Naive thymus-derived CD4-positive, alpha-beta T cell (primary cell): ENCODE results near the gene GRIK2. TPM values are rescaled to one million over a fixed set of nuclear protein-coding genes. Genes with fewer than 3 reads are reported as not detected.
"Not testable (repeated sequence)": the region's sequence is repeated elsewhere in the genome, so short reads cannot be mapped to it uniquely, and the experiment has no call there.

Source experiments
- ATAC-seq: fragments of 150-1000 bp; cut with Tn5 transposase; 2 replicates; pipeline ENCODE4 v1.10.0; 2021; ENCODE audit warnings: mild to moderate bottlenecking, moderate library complexity
- CTCF ChIA-PET: fragments of 350-600 bp; sonication (Branson Sonifier 250); formaldehyde crosslinking; loops from one replicate; lab custom pipeline; 2021; ENCODE audit warnings: antibody characterized with exemption; lab: Charles Lee
- POLR2A ChIA-PET: fragments of 350-600 bp; sonication (Branson Sonifier 250); formaldehyde crosslinking; loops from one replicate; lab custom pipeline; 2021; ENCODE audit warnings: antibody characterized with exemption, inconsistent platforms; lab: Charles Lee
- DNase-seq, 9 donors: peaks; one replicate each; pipeline versions ENCODE4 v3.0.0 to v3.0.0-alpha.2; 2020 to 2022; ENCODE audit warnings: mixed read lengths in 1 of 9
- H3K27ac ChIP-seq: one replicate; pipeline ENCODE4 v1.7.0; 2013; ENCODE audit warnings: mild to moderate bottlenecking, low read depth, low read length, moderate library complexity
- H3K27me3 ChIP-seq, 2 donors: one replicate each; pipeline ENCODE4 v1.7.0; 2013; ENCODE audit warnings: low read length in 2 of 2, mild to moderate bottlenecking in 2 of 2, moderate library complexity in 2 of 2; ENCODE audit not compliant: control insufficient read depth in 2 of 2, insufficient read depth in 2 of 2
- H3K36me3 ChIP-seq, 3 experiments: 1 replicate in 2 of 3; 2 replicates in 1 of 3; pipeline ENCODE4 v1.7.0; 2013; ENCODE audit warnings: low read length in 3 of 3, mild to moderate bottlenecking in 3 of 3, moderate library complexity in 1 of 3; ENCODE audit not compliant: insufficient read depth in 3 of 3, control insufficient read depth in 2 of 3
- H3K4me1 ChIP-seq, 2 donors: one replicate each; pipeline ENCODE4 v1.7.0; 2013; ENCODE audit warnings: low read length in 2 of 2, mild to moderate bottlenecking in 2 of 2, moderate library complexity in 1 of 2; ENCODE audit not compliant: control insufficient read depth in 2 of 2, insufficient read depth in 2 of 2
- H3K4me3 ChIP-seq: 2 replicates; pipeline ENCODE4 v1.7.0; 2013; ENCODE audit warnings: mild to moderate bottlenecking, low read length
- H3K9me3 ChIP-seq, 3 experiments: 1 replicate in 2 of 3; 2 replicates in 1 of 3; pipeline ENCODE4 v1.7.0; 2013; ENCODE audit warnings: low read length in 3 of 3; ENCODE audit not compliant: control insufficient read depth in 2 of 3
- H3K27ac Mint-ChIP-seq, 9 donors: one replicate each; pipeline ENCODE4 v1.8.0; 2020 to 2022; ENCODE audit warnings: mixed read lengths in 9 of 9, mild to moderate bottlenecking in 8 of 9, moderate library complexity in 5 of 9, inconsistent platforms in 2 of 9
- H3K27me3 Mint-ChIP-seq, 5 donors: one replicate each; pipeline ENCODE4 v1.8.0; 2021 to 2022; ENCODE audit warnings: mixed read lengths in 5 of 5, mild to moderate bottlenecking in 1 of 5
- H3K36me3 Mint-ChIP-seq, 5 donors: one replicate each; pipeline ENCODE4 v1.8.0; 2020 to 2022; ENCODE audit warnings: mixed read lengths in 5 of 5, mild to moderate bottlenecking in 3 of 5, inconsistent platforms in 1 of 5
- H3K4me1 Mint-ChIP-seq, 7 donors: one replicate each; pipeline ENCODE4 v1.8.0; 2020 to 2022; ENCODE audit warnings: mixed read lengths in 7 of 7, mild to moderate bottlenecking in 3 of 7, inconsistent platforms in 1 of 7
- H3K4me3 Mint-ChIP-seq, 10 donors: one replicate each; pipeline ENCODE4 v1.8.0; 2020 to 2022; ENCODE audit warnings: mild to moderate bottlenecking in 10 of 10, mixed read lengths in 10 of 10, moderate library complexity in 6 of 10, inconsistent platforms in 2 of 10
- H3K9me3 Mint-ChIP-seq, 11 donors: one replicate each; pipeline ENCODE4 v1.8.0; 2020 to 2022; ENCODE audit warnings: mixed read lengths in 11 of 11, mild to moderate bottlenecking in 4 of 11, inconsistent platforms in 1 of 11, moderate library complexity in 1 of 11
- intact Hi-C, 2 donors: fragments of 100-400 bp; cut with micrococcal nuclease; formaldehyde crosslinking; loops; one replicate each; pipeline ENCODE4 v1.15.1; 2023
- polyA plus RNA-seq, 2 donors: library from polyadenylated mRNA; unstranded; fragments of 300-500 nt; fragmentation: Illumina TruSeq; gene quantifications; one replicate each; pipeline ENCODE4 v1.2.3, GENCODE V29; 2021
- total RNA-seq, 6 experiments: library from RNA in 5 of 6; stranded (reverse) in 5 of 6; gene quantifications; 1 replicate in 5 of 6; 2 replicates in 1 of 6; pipeline ENCODE4 v1.2.3 and lab custom pipeline; 2021 to 2026

Gene GRIK2
- total and polyA plus RNA-seq, 7 experiments from 2014 or later = 0.16 to 0.22 TPM; not detected in 5

- DNase-seq (no peak), ATAC-seq (no peak)
- Mint-ChIP-seq H3K36me3 (no peaks in the 10 kb centered on the region), H3K4me1 (no peaks in the 10 kb centered on the region), H3K27ac (no peak overlapping the region), H3K27me3 (no peaks in the 10 kb centered on the region), H3K4me3 (no peak overlapping the region), H3K9me3 (peaks cover 0 to 6% (median 0%) of the 10 kb centered on the region in 11 donors)
- Histone ChIP-seq H3K36me3 (no peaks in the 10 kb centered on the region), H3K4me3 (no peak overlapping the region), H3K4me1 (no peaks in the 10 kb centered on the region), H3K27ac (no peak overlapping the region), H3K27me3 (no peaks in the 10 kb centered on the region), H3K9me3 (no peaks in the 10 kb centered on the region)
- POLR2A ChIA-PET = no interaction called here
- intact Hi-C loops = no loop called here
- CTCF ChIA-PET = no interaction called here
Observed at GRCh38 chr6:102066301-102066700, 672.8 kb downstream of the GRIK2 start.

DNA sequence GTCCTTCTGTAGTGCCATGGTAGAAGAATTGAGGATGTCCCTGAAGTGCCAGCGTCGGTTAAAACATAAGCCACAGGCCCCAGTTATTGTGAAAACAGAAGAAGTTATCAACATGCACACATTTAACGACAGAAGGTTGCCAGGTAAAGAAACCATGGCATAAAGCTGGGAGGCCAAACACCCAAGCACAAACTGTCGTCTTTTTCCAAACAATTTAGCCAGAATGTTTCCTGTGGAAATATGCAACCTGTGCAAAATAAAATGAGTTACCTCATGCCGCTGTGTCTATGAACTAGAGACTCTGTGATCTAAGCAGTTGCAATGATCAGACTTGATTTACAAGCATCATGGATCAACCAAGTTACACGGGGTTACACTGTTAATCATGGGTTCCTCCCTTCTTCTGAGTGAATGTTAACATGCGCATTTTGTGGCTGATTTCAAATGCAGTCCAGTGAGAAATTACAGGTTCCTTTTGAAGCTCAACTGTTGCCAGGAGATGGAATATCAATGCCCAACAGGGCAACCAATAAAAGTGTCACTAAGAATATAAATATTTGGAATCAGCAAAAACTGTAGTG, 674.9 kb downstream of the GRIK2 start:
- Mint-ChIP-seq H3K4me3 (no peak overlapping the region), H3K27ac (no peak overlapping the region), H3K36me3 (no peaks in the 10 kb centered on the region), H3K4me1 (no peaks in the 10 kb centered on the region), H3K27me3 (no peaks in the 10 kb centered on the region), H3K9me3 (peaks cover 0 to 6% (median 0%) of the 10 kb centered on the region in 11 donors)
- Histone ChIP-seq H3K4me3 (no peak overlapping the region), H3K27me3 (no peaks in the 10 kb centered on the region), H3K9me3 (no peaks in the 10 kb centered on the region), H3K4me1 (no peaks in the 10 kb centered on the region), H3K27ac (no peak overlapping the region), H3K36me3 (no peaks in the 10 kb centered on the region)
- intact Hi-C loops = no loop called here
- ChIA-PET POLR2A (no interaction called here), CTCF (no interaction called here)
- DNase-seq (no peak), ATAC-seq (no peak)

GRCh38 chr6:102075539-102075938, 682.0 kb downstream of the GRIK2 start:
- H3K9me3 ChIP-seq = no peaks in the 10 kb centered on the region
- POLR2A ChIA-PET = no interaction called here

DNA sequence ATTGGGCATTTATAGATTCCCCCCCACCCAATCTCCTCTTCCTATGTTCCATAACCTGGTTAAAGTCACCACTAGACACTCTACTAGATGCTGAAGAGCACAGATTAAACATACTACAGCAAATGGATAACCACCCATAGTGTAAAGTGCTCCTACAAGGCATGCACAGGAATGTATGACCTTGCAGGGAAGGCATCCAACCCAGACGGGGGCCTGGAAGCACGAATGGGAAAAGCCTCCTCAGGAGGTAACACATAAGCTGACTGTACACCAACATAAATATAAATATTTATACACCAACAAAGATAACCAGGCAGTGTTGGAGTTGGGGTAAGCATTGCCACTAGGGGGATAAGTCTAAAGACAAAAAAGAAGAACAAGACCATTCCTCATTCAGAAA, 691.7 kb downstream of the GRIK2 start:
- no peak overlapping the region for H3K27ac ChIP-seq
- CTCF ChIA-PET = no interaction called here
- no peak overlapping the region for H3K4me3 ChIP-seq
- Mint-ChIP-seq H3K27ac (no peak overlapping the region), H3K9me3 (peaks cover 0 to 12% (median 2%) of the 10 kb centered on the region in 11 donors), H3K36me3 (no peaks in the 10 kb centered on the region), H3K4me3 (no peak overlapping the region), H3K27me3 (no peaks in the 10 kb centered on the region), H3K4me1 (no peaks in the 10 kb centered on the region)
- no peaks in the 10 kb centered on the region for H3K36me3 ChIP-seq
- POLR2A ChIA-PET = no interaction called here
- H3K4me1 ChIP-seq = no peaks in the 10 kb centered on the region
- H3K27me3 ChIP-seq = no peaks in the 10 kb centered on the region
- H3K9me3 ChIP-seq = no peaks in the 10 kb centered on the region
- DNase-seq (no peak), ATAC-seq (no peak)
- intact Hi-C loops = no loop called here

More at GRCh38 chr6:102075539-102075938, 682.0 kb downstream of the GRIK2 start:
- no peaks in the 10 kb centered on the region for H3K4me1 ChIP-seq
- Mint-ChIP-seq H3K36me3 (no peaks in the 10 kb centered on the region), H3K4me1 (no peaks in the 10 kb centered on the region), H3K27me3 (no peaks in the 10 kb centered on the region), H3K27ac (no peak overlapping the region), H3K9me3 (peaks cover 0 to 19% (median 3%) of the 10 kb centered on the region in 11 donors), H3K4me3 (no peak overlapping the region)
- H3K27me3 ChIP-seq = no peaks in the 10 kb centered on the region
- intact Hi-C loops = no loop called here
- H3K4me3 ChIP-seq = no peak overlapping the region
- H3K36me3 ChIP-seq = no peaks in the 10 kb centered on the region
- ATAC-seq (no peak), DNase-seq (no peak)
- CTCF ChIA-PET = no interaction called here
- no peak overlapping the region for H3K27ac ChIP-seq

GRCh38 chr6:102088160-102088559, 694.7 kb downstream of the GRIK2 start:
- H3K27me3 Mint-ChIP-seq, H3K36me3 Mint-ChIP-seq, H3K27ac Mint-ChIP-seq, ATAC-seq, H3K36me3 ChIP-seq, DNase-seq, H3K27ac ChIP-seq, POLR2A ChIA-PET, H3K4me1 Mint-ChIP-seq, H3K4me3 Mint-ChIP-seq, intact Hi-C loops, H3K4me1 ChIP-seq, H3K4me3 ChIP-seq, H3K9me3 ChIP-seq, CTCF ChIA-PET, H3K27me3 ChIP-seq: not testable (repeated sequence)
- peaks cover 0 to 12% (median 1%) of the 10 kb centered on the region in 11 donors for H3K9me3 Mint-ChIP-seq

- H3K9me3 Mint-ChIP-seq = peaks cover 0 to 28% (median 4%) of the 10 kb centered on the region in 11 donors
- intact Hi-C loops = no loop called here
- H3K27me3 ChIP-seq = no peaks in the 10 kb centered on the region
- no peaks in the 10 kb centered on the region for H3K9me3 ChIP-seq
- ATAC-seq (no peak), DNase-seq (no peak)
- no peaks in the 10 kb centered on the region for H3K36me3 Mint-ChIP-seq
- no peak overlapping the region for H3K27ac ChIP-seq
- no peaks in the 10 kb centered on the region for H3K27me3 Mint-ChIP-seq
- CTCF ChIA-PET = no interaction called here
- no peak overlapping the region for H3K4me3 Mint-ChIP-seq
- no peak overlapping the region for H3K27ac Mint-ChIP-seq
- no peaks in the 10 kb centered on the region for H3K4me1 ChIP-seq
- H3K4me3 ChIP-seq = no peak overlapping the region
- peaks cover 0 to 1% (median 0%) of the 10 kb centered on the region in 7 donors for H3K4me1 Mint-ChIP-seq
- no peaks in the 10 kb centered on the region for H3K36me3 ChIP-seq
- POLR2A ChIA-PET = no interaction called here
Observed at GRCh38 chr6:102114402-102114801, 720.9 kb downstream of the GRIK2 start.

- Mint-ChIP-seq H3K4me1 (peaks cover 0 to 1% (median 0%) of the 10 kb centered on the region in 7 donors), H3K27me3 (no peaks in the 10 kb centered on the region), H3K27ac (no peak overlapping the region), H3K4me3 (no peak overlapping the region), H3K9me3 (peaks cover 0 to 22% (median 3%) of the 10 kb centered on the region in 11 donors), H3K36me3 (no peaks in the 10 kb centered on the region)
- ChIA-PET CTCF (no interaction called here), POLR2A (no interaction called here)
- no peaks in the 10 kb centered on the region for H3K4me1 ChIP-seq
- no peaks in the 10 kb centered on the region for H3K9me3 ChIP-seq
- DNase-seq = no peak
- H3K27ac ChIP-seq = no peak overlapping the region
- no peaks in the 10 kb centered on the region for H3K36me3 ChIP-seq
- intact Hi-C loops = no loop called here
- H3K27me3 ChIP-seq = no peaks in the 10 kb centered on the region
- ATAC-seq = no peak
- H3K4me3 ChIP-seq = no peak overlapping the region
Observed at GRCh38 chr6:102115911-102116310, 722.4 kb downstream of the GRIK2 start.
